Measurements from ENCODE around the gene PRR23E. TPM values are rescaled to one million over a fixed set of nuclear protein-coding genes. Genes with fewer than 3 reads are reported as not detected.

Gene PRR23E
- total RNA-seq, 4 donors from 2014 or later, result not detected

- 86 to 87% methylated on average over 8 of the region's 8 CpGs for WGBS, 2 donors
- no peak for TF ChIP-seq POLR2A (IDR thresholded peaks at IDR 0.05)
- TF ChIP-seq CTCF (IDR thresholded peaks at IDR 0.05), result no peak
- no peak overlapping the region for H3K4me3 ChIP-seq (ENCODE audit: low read depth, poor library complexity, severe bottlenecking)
- intact Hi-C loops (cut with DNase I; ENCODE audit: low total_unique reads), result no loop called here
- DNase-seq (ENCODE audit: low spot score in 2 of 2), result peak in 1 of 2 donors; percentile 61
Measured at GRCh38 chr3:127194601-127195187, 1.8 kb downstream of the PRR23E start.

DNA sequence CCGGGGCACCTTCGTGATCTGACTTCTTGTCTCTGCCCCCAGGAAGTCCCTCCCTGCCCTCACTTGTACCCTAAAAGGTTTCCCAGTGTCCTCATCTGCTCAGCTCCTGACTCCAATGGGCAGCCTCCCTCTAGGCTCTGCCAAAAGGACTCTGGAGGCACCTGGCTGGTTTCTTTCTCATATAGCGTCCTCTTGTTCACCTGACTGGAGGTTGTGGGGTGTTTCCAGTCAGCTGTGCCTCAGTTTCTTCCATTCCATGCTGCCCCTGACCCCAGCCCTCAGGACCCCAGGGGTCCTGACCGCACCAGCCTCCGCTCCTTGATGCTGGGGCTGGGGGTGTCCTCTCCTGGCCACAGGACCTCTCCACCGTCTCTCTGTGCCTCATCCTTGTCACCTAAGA lies 2.5 kb downstream of the PRR23E start:
- WGBS, 2 donors, result 87 to 88% methylated on average over 6 of the region's 6 CpGs
- TF ChIP-seq POLR2A (IDR thresholded peaks at IDR 0.05) (no peak), CTCF (IDR thresholded peaks at IDR 0.05) (no peak)
- intact Hi-C loops (cut with DNase I; ENCODE audit: low total_unique reads), result no loop called here
- H3K4me3 ChIP-seq (ENCODE audit: low read depth, poor library complexity, severe bottlenecking), result no peak overlapping the region
- no peak for DNase-seq (ENCODE audit: low spot score in 2 of 2)

GRCh38 chr3:127196002-127196401 lies 3.1 kb downstream of the PRR23E start:
- intact Hi-C loops (cut with DNase I; ENCODE audit: low total_unique reads), result no loop called here
- no peak for DNase-seq (ENCODE audit: low spot score in 2 of 2)
- no peak overlapping the region for H3K4me3 ChIP-seq (ENCODE audit: low read depth, poor library complexity, severe bottlenecking)
- TF ChIP-seq CTCF (IDR thresholded peaks at IDR 0.05), result no peak
- no peak for TF ChIP-seq POLR2A (IDR thresholded peaks at IDR 0.05)
- WGBS, 2 donors, result 75 to 83% methylated on average over 2 of the region's 2 CpGs

DNA sequence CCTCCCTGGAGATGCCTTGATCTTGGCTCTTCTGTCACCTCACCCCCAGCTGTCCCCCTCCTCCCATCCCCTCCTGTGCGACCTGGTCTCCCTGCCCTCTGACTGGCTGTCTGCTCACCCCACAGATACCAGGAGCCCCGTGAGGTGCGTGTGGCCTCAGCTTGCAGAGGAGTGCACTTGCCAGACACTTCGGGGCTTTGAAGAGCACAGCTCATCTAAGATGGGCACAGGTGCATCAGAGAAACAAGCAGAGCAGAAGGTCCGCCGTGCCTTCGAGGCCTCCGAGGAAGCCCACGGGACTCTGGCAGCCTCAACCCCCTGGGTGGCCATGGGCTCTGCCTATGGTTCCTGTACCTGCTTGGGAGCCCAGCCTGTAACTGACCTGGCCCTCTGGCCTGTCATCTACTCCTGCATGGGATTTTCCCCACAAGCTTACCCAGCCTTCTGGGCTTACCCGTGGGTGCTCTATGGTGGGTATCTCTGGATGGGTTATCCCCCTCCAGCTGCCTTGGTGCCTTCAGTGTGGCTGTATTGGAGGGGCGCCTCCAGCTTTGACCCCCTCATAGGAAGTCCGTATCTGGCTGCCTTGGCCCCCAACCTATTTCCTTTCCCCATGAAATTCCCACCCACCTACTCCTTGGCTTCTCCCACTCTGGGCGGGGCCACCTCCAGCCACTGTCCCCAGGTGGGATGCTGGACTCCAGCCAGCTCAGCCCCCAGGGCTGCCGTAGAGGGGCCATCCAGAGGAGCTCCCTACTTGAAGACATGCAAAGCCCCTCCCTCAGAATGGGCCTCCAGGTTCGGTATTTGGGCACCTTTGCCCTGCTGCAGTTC lies 3.8 kb downstream of the PRR23E start:
- peak in 1 of 2 donors; percentile 81 for DNase-seq (ENCODE audit: low spot score in 2 of 2)

More for the DNA sequence above, 3.8 kb downstream of the PRR23E start:
- no peak for TF ChIP-seq CTCF (IDR thresholded peaks at IDR 0.05)
- TF ChIP-seq POLR2A (IDR thresholded peaks at IDR 0.05), result no peak
- WGBS, 2 donors, result 76 to 79% methylated on average over 11 to 13 of the region's 15 CpGs
- intact Hi-C loops (cut with DNase I; ENCODE audit: low total_unique reads), result no loop called here
- H3K4me3 ChIP-seq (ENCODE audit: low read depth, poor library complexity, severe bottlenecking), result no peak overlapping the region
